ENCODE data around the gene CBX5.
"Not testable (repeated sequence)": the region's sequence is repeated elsewhere in the genome, so short reads cannot be mapped to it uniquely, and the experiment has no call there.

The CBX5 gene

GRCh38 chr12:54279632-54280467 is at the start of gene CBX5:
TSS of gene CBX5 (minus strand) at chr12:54280122. CDS start at chr12:54257650, 22,472 bp downstream.
- H3K4me3 Mint-ChIP-seq = no peak within 1 kb of the TSS
- no peaks in the 10 kb centered on the region for H3K9me3 Mint-ChIP-seq
- ATAC-seq (replicated peaks) (peak; percentile 82), DNase-seq (peak; percentile 98)
- no peaks in the 10 kb centered on the region for H3K27me3 Mint-ChIP-seq
- H3K4me1 Mint-ChIP-seq = peaks cover 32 to 51% of the 10 kb centered on the region in 2 donors
- H3K27ac Mint-ChIP-seq = no peak within 1 kb of the TSS
- peaks cover 9 to 15% of the 10 kb centered on the region in 2 donors for H3K36me3 Mint-ChIP-seq

- peaks cover 8 to 10% of the 10 kb centered on the region in 2 donors for H3K36me3 Mint-ChIP-seq
- ATAC-seq (replicated peaks) (no peak), DNase-seq (no peak)
- H3K4me3 Mint-ChIP-seq = no peak overlapping the region
- H3K4me1 Mint-ChIP-seq = peaks cover 22 to 49% of the 10 kb centered on the region in 2 donors
- no peaks in the 10 kb centered on the region for H3K27me3 Mint-ChIP-seq
- no peaks in the 10 kb centered on the region for H3K9me3 Mint-ChIP-seq
- no peak overlapping the region for H3K27ac Mint-ChIP-seq
Observed at GRCh38 chr12:54328595-54329337, 48.8 kb upstream of the CBX5 start.

DNA sequence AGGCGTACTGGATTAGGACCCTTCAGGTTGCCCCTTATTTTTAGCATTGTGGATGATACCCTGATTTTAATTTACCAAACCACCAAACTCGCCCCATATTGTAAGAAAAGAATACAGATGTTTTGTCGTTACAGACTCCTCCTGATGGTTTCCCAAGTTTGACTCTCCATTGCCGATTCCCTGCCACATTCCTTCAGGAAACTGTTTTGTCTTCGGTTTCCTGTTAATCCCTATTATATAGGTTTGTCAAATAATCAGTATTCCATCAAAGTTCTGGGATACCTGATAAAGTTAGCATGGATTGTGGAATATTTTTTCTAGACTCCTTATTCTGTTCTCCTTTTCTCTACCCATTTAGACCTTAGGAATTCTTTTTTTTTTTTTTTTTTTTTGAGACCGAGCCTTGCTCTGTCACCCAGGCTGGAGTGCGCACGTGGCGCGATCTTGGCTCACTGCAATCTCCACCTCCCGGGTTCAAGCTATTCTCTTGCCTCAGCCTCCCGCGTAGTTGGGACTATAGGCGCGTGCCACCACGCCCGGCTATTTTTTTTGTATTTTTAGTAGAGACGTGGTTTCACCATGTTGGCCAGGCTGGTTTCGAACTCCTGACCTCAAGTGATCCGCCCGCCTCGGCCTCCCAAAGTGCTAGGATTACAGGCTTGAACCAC is 45.7 kb upstream of the CBX5 start:
- not testable (repeated sequence) for DNase-seq; H3K9me3 Mint-ChIP-seq; H3K27me3 Mint-ChIP-seq; H3K36me3 Mint-ChIP-seq; ATAC-seq (replicated peaks)
- peaks cover 19 to 44% of the 10 kb centered on the region in 2 donors for H3K4me1 Mint-ChIP-seq
- H3K27ac Mint-ChIP-seq = peak overlapping the region; percentile 97
- H3K4me3 Mint-ChIP-seq = peak overlapping the region; percentile 93 to 98

GRCh38 chr12:54324617-54325441 is 44.9 kb upstream of the CBX5 start, which contains the start of gene COPZ1:
TSS of gene COPZ1 (plus strand) at chr12:54325131. CDS start at chr12:54325164, 33 bp downstream.
- peak within 1 kb of the TSS; percentile 97 for H3K27ac Mint-ChIP-seq
- peak; percentile 92 for DNase-seq
- peak within 1 kb of the TSS; percentile 93 to 98 for H3K4me3 Mint-ChIP-seq
- peaks cover 4 to 7% of the 10 kb centered on the region in 2 donors for H3K36me3 Mint-ChIP-seq
- no peaks in the 10 kb centered on the region for H3K9me3 Mint-ChIP-seq
- H3K4me1 Mint-ChIP-seq = peaks cover 13 to 37% of the 10 kb centered on the region in 2 donors
- ATAC-seq (replicated peaks) = peak; percentile 97 to 98
- H3K27me3 Mint-ChIP-seq = no peaks in the 10 kb centered on the region

DNA sequence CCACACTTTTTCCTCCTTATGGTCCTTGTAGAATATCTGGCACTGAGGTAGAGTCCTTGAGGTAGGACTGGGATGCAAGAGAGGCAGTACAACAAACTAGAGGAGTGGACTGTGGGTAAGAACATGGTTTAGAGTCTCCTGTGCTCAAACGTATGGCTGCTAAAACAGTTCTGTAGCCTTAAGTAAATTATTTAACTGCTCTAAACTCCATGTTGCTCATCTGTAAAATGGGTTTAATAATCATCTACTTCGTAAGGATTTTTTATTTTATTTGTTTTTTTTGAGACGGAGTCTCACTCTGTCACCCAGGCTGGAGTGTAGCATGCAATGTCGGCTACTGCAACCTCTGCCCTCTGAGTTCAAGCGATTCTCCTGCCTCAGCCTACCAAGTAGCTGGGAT is 41.4 kb upstream of the CBX5 start:
- Mint-ChIP-seq H3K9me3 (no peaks in the 10 kb centered on the region), H3K27me3 (no peaks in the 10 kb centered on the region), H3K4me3 (no peak overlapping the region), H3K27ac (no peak overlapping the region), H3K36me3 (peaks cover 4% of the 10 kb centered on the region in 2 donors), H3K4me1 (peaks cover 9 to 10% of the 10 kb centered on the region in 2 donors)
- no peak for DNase-seq
- no peak for ATAC-seq (replicated peaks)

GRCh38 chr12:54312309-54312708 is 32.4 kb upstream of the CBX5 start:
- H3K4me1 Mint-ChIP-seq; H3K4me3 Mint-ChIP-seq; DNase-seq; H3K27ac Mint-ChIP-seq; H3K27me3 Mint-ChIP-seq; ATAC-seq (replicated peaks); H3K36me3 Mint-ChIP-seq; H3K9me3 Mint-ChIP-seq: not testable (repeated sequence)

DNA sequence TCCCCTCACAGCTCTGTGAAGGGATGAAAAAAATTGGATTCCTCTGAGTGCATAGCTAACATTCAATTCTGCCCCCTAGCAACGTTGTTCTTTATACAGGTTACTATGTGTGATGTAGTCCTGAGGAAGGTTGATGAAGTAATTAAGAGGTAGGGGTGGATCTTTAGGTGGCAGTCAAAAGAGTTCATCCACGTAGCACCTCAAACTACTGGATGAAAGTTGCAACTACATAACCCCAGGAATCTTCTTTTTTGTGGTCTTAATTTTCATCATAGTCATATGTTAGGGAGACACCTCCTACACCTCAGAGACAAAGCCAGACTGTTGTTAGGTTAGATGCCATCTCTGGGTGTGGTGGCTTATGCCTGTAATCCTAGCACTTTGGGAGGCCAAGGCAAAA is 31.1 kb upstream of the CBX5 start:
- peaks cover 0 to 9% of the 10 kb centered on the region in 2 donors for H3K4me1 Mint-ChIP-seq
- H3K4me3 Mint-ChIP-seq = no peak overlapping the region
- no peak for ATAC-seq (replicated peaks)

DNA sequence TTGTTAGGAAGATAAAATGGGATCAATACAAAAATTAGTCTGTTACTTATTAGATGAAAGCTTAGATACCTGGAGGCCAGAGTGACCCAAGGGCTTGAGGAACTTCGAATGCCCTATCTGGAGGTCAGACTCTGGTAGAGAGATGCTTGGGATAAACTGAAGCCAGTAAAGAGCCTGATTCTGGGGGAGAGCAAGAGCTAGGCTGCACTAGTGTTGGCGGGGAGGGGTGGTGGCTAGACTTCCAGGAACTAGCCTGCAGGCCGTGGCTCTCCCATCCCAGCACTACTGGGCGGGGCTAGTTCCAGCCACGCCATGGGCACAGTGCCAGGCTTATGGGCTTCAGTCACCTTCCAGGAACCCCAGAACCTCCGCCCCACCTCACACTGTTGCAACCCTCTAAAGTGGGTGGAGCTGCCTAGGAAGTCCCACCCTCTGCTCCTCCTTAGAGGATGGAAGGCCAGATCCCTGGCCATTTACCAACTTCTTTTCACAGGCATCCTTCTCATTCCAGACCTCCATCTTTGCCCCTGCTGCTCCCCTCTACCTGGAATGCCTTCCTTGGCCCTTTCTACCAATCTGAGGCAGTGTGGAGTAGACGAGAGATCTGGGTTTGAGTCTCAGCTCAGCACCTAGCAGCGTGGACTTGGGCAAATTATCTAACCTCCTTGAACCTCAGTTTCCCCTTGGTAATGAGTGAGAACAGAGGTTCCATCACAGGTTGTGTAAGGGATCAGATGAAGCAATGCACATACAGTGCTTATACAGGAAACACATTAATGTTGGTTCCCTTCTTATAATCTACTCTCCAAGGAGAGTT is 27.2 kb upstream of the CBX5 start:
- Mint-ChIP-seq H3K4me1 (peaks cover 13 to 40% of the 10 kb centered on the region in 2 donors), H3K9me3 (no peaks in the 10 kb centered on the region), H3K27ac (no peak overlapping the region), H3K4me3 (no peak overlapping the region), H3K27me3 (peaks cover 6 to 22% of the 10 kb centered on the region in 2 donors), H3K36me3 (no peaks in the 10 kb centered on the region)
- DNase-seq (no peak), ATAC-seq (replicated peaks) (no peak)

More for the DNA sequence above, 31.1 kb upstream of the CBX5 start:
- no peak for DNase-seq
- Mint-ChIP-seq H3K27me3 (peaks cover 0 to 9% of the 10 kb centered on the region in 2 donors), H3K9me3 (no peaks in the 10 kb centered on the region), H3K27ac (no peak overlapping the region), H3K36me3 (no peaks in the 10 kb centered on the region)

DNA sequence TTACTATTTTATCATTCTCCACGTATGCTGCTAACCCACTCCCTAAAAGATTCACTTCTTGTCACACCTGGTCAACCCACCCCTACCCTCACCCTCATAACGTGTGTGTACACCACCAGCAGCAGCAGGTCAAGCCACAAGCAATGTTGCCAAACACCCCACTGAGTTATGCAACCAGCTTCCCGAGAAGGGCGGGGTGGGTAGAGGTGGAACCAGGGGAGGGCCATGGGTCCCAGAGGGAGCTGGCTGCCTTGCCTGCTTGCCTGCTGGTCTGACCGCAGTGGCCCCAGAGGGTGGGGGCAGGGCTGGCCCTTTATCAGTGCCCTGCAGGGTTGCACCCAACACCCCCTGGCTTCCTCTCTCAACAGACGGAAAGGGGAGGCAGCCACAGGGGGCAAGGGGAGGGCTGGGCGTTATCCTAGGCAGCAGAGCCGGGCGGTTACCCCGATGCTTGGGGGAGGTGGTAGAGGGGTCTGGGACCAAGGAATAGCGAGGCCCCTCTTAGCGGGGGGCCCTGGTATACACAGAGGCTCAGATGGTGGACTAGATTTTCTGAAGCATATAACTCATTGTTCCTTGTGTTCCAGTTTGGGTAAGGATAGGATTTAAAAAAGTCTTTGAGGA is 24.4 kb upstream of the CBX5 start:
- peak; percentile 79 to 90 for ATAC-seq (replicated peaks)
- peak overlapping the region; percentile 55 to 69 for H3K4me3 Mint-ChIP-seq
- H3K9me3 Mint-ChIP-seq = no peaks in the 10 kb centered on the region
- no peaks in the 10 kb centered on the region for H3K36me3 Mint-ChIP-seq
- DNase-seq = peak; percentile 47
- H3K4me1 Mint-ChIP-seq = peaks cover 28 to 65% of the 10 kb centered on the region in 2 donors
- H3K27me3 Mint-ChIP-seq = peaks cover 25 to 48% of the 10 kb centered on the region in 2 donors
- H3K27ac Mint-ChIP-seq = peak overlapping the region; percentile 37

DNA sequence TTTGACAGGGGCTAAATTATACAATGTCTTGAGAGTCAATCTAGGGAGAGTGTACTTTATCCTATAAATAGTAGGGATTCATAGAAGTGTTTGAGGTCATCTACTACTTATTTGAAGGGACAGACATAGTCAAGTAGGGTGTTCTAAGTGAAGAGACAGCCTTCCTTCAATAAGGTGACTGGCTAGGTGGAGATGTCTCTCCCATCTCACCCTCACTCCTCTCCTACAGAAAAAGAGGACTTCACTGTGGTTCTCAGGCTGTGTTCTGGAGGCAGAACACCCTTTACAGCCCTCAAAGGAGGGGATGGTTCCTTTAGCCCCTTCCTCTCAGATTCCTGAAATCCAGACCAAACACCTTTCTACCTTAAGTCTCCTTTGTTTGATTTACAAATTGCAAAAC is 23.7 kb upstream of the CBX5 start:
- Mint-ChIP-seq H3K4me1 (peaks cover 28 to 69% of the 10 kb centered on the region in 2 donors), H3K36me3 (no peaks in the 10 kb centered on the region), H3K27ac (no peak overlapping the region), H3K4me3 (no peak overlapping the region), H3K27me3 (peaks cover 30 to 54% of the 10 kb centered on the region in 2 donors), H3K9me3 (no peaks in the 10 kb centered on the region)
- DNase-seq (no peak), ATAC-seq (replicated peaks) (no peak)

DNA sequence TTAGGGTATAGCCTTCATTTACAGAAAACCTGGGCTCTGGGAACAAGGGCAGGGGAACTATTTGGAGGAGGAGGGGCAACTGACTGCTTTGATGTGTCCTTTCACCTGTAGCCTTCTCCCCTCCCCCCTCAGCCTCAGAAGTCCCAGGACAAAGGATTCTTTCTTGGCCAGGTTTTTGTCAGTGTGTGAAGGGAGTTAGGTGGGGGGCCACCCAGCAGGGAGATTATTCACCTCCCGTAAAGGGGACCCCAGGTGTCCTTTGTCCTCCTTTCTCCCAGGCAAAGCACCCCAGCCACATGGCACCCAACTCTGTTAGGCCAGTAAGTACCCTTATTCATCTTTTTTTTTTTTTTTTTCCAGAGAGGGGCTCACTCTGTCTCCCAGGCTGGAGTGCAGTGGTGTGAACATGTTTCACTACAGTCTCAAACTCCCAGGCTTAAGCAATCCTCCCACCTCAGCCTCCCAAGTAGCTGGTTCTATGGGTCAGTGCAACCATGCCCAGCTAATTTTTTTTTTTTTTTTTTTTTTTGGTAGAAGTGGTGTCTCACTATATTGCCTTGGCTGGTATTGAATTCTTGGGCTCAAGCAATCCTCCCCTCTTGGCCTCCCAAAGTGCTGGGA is 21.6 kb upstream of the CBX5 start:
- Mint-ChIP-seq H3K4me3 (no peak overlapping the region), H3K27me3 (peaks cover 36 to 51% of the 10 kb centered on the region in 2 donors), H3K4me1 (peaks cover 36 to 75% of the 10 kb centered on the region in 2 donors), H3K9me3 (no peaks in the 10 kb centered on the region), H3K36me3 (no peaks in the 10 kb centered on the region), H3K27ac (no peak overlapping the region)
- DNase-seq (no peak), ATAC-seq (replicated peaks) (no peak)

GRCh38 chr12:54300732-54301427 is 21.0 kb upstream of the CBX5 start, which contains the start of gene NFE2:
TSS of gene NFE2 (minus strand) at chr12:54301015. CDS start at chr12:54295248, 5,767 bp downstream.
- ATAC-seq (replicated peaks) = peak; percentile 59 to 63
- Mint-ChIP-seq H3K9me3 (no peaks in the 10 kb centered on the region), H3K36me3 (no peaks in the 10 kb centered on the region), H3K27ac (peak within 1 kb of the TSS; percentile 4), H3K4me1 (peaks cover 36 to 77% of the 10 kb centered on the region in 2 donors), H3K27me3 (peaks cover 36 to 51% of the 10 kb centered on the region in 2 donors), H3K4me3 (peak within 1 kb of the TSS; percentile 57 to 76)
- DNase-seq = no peak

All from stimulated activated naive B cell treated with anti-CD40 and anti-IgM and Interleukin-4, amounts not matched to agents 10 μg/mL and 1 μg/mL and 100 μg/mL, for 72 hours (primary cell).